ENCODE data around the gene ABCB11. TPM values are rescaled to one million over a fixed set of nuclear protein-coding genes. Genes with fewer than 3 reads are reported as not detected.

ABCB11 gene
- total RNA-seq, 4 donors from 2014 or later = 0.29 TPM; not detected in 3

- Histone ChIP-seq H3K27me3 (no peaks in the 10 kb centered on the region), H3K4me1 (no peaks in the 10 kb centered on the region), H3K9me3 (no peaks in the 10 kb centered on the region), H3K27ac (no peak overlapping the region), H3K36me3 (no peaks in the 10 kb centered on the region), H3K4me3 (no peak overlapping the region)
- TF ChIP-seq POLR2A (IDR thresholded peaks at IDR 0.05) = no peak
- no peak for TF ChIP-seq CTCF (IDR thresholded peaks at IDR 0.05)
- DNase-seq = no peak
- intact Hi-C loops (cut with DNase I; ENCODE audit: low total_unique reads) = no loop called here
These were observed 78.7 kb downstream of the ABCB11 start for GRCh38 chr2:168952424-168952823.

GRCh38 chr2:168951871-168952270, 79.3 kb downstream of the ABCB11 start:
- TF ChIP-seq CTCF (IDR thresholded peaks at IDR 0.05) = no peak
- TF ChIP-seq POLR2A (IDR thresholded peaks at IDR 0.05) = no peak
- no peaks in the 10 kb centered on the region for H3K36me3 ChIP-seq
- intact Hi-C loops (cut with DNase I; ENCODE audit: low total_unique reads) = no loop called here

GRCh38 chr2:168949324-168949723, 81.8 kb downstream of the ABCB11 start:
- no peaks in the 10 kb centered on the region for H3K27me3 ChIP-seq

More at GRCh38 chr2:168951871-168952270, 79.3 kb downstream of the ABCB11 start:
- Histone ChIP-seq H3K9me3 (no peaks in the 10 kb centered on the region), H3K4me1 (no peaks in the 10 kb centered on the region), H3K27me3 (no peaks in the 10 kb centered on the region), H3K4me3 (no peak overlapping the region), H3K27ac (no peak overlapping the region)
- DNase-seq = no peak

DNA sequence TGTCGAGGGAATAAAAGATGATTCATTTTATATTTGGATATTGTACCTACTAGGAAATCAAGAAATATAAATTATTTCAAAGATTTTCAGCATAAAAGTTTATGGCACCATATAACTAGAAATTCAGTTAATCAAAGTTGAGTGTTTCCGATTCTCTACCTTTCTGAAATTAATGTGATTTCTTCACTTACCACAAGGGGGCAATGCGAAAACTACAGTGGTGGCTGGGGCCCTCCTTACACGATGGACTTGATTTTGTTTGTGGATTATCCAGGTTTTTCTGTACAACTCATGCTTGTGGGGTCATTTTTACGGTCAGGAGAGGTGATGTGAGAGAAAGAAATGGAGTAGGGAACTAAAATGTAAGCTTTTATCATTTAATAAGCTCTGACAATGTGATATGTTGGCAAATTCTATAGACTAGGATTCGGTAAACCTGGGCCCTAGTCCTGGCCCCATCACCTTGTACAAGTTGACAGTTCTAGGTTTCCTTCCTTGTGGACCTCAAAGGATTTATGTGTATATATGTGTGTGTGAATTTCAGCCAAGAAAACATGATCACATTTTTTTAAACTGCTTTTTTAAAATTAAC, 82.4 kb downstream of the ABCB11 start:
- no peaks in the 10 kb centered on the region for H3K27me3 ChIP-seq
- H3K4me1 ChIP-seq = no peaks in the 10 kb centered on the region
- intact Hi-C loops (cut with DNase I; ENCODE audit: low total_unique reads) = no loop called here
- no peaks in the 10 kb centered on the region for H3K9me3 ChIP-seq
- no peak for DNase-seq
- H3K27ac ChIP-seq = no peak overlapping the region
- H3K36me3 ChIP-seq = no peaks in the 10 kb centered on the region
- TF ChIP-seq CTCF (IDR thresholded peaks at IDR 0.05) (no peak), POLR2A (IDR thresholded peaks at IDR 0.05) (no peak)
- H3K4me3 ChIP-seq = no peak overlapping the region

More at GRCh38 chr2:168949324-168949723, 81.8 kb downstream of the ABCB11 start:
- TF ChIP-seq POLR2A (IDR thresholded peaks at IDR 0.05) (no peak), CTCF (IDR thresholded peaks at IDR 0.05) (no peak)
- no peak overlapping the region for H3K4me3 ChIP-seq
- no peak overlapping the region for H3K27ac ChIP-seq
- intact Hi-C loops (cut with DNase I; ENCODE audit: low total_unique reads) = no loop called here
- no peak for DNase-seq
- no peaks in the 10 kb centered on the region for H3K9me3 ChIP-seq
- no peaks in the 10 kb centered on the region for H3K4me1 ChIP-seq
- no peaks in the 10 kb centered on the region for H3K36me3 ChIP-seq

DNA sequence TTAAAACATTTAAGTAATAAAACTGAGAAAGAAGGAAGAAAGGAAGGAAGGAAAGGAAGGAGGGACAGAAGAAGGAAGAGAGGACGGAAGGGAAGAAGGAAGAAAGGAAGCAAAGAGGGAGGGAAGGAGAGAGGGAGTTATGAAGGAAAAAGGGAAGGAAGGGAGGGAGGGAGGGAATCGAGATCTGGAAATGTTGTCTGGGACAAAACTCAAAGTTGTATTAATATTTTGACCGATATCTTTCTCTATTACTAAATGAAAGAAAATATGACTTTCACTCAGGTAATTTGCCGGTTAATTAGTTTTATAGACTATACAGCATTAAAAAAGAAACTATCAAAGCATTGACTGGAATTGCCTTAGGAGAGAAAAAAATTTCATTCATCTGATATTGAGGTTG, 85.6 kb downstream of the ABCB11 start:
- no peak overlapping the region for H3K27ac ChIP-seq
- DNase-seq = no peak
- H3K9me3 ChIP-seq = no peaks in the 10 kb centered on the region
- no peaks in the 10 kb centered on the region for H3K36me3 ChIP-seq
- H3K27me3 ChIP-seq = no peaks in the 10 kb centered on the region
- H3K4me3 ChIP-seq = no peak overlapping the region
- TF ChIP-seq POLR2A (IDR thresholded peaks at IDR 0.05) (no peak), CTCF (IDR thresholded peaks at IDR 0.05) (no peak)
- no peaks in the 10 kb centered on the region for H3K4me1 ChIP-seq
- intact Hi-C loops (cut with DNase I; ENCODE audit: low total_unique reads) = no loop called here

Measured in uterus (tissue), 4 donors.